Hepatocyte (in vitro differentiated cells): ENCODE results near the gene OR2L3.

Source experiments
- CTCF ChIP-seq: fragments of 200-600 bp; sonication (generic); IDR thresholded peaks from 2 replicates; pipeline ENCODE4 v1.5.1; 2016; ENCODE audit warnings: antibody characterized with exemption, mild to moderate bottlenecking; ENCODE audit not compliant: poor library complexity
- EZH2 ChIP-seq: fragments of 200-600 bp; sonication (generic); IDR thresholded peaks from 2 replicates; pipeline ENCODE4 v1.6.1; 2016; ENCODE audit warnings: antibody characterized with exemption, mild to moderate bottlenecking, borderline replicate concordance
- EZH2phosphoT487 ChIP-seq: fragments of 200-600 bp; sonication (generic); IDR thresholded peaks from one replicate; pipeline ENCODE4 v1.6.1; 2018; ENCODE audit warnings: antibody characterized with exemption, mild to moderate bottlenecking, low read depth, moderate library complexity; ENCODE audit not compliant: unreplicated experiment, severe bottlenecking

GRCh38 chr1:248065071-248065470 is 18.4 kb downstream of the OR2L3 start:
- no peak for TF ChIP-seq CTCF
- no peak for TF ChIP-seq EZH2
- no peak for TF ChIP-seq EZH2phosphoT487
